AG04450 (cell line): ENCODE results near the gene TSPEAR. TPM values are rescaled to one million over a fixed set of nuclear protein-coding genes. Genes with fewer than 3 reads are reported as not detected.
"Not testable (repeated sequence)": the region's sequence is repeated elsewhere in the genome, so short reads cannot be mapped to it uniquely, and the experiment has no call there.

Experiments
- CTCF ChIA-PET: fragments of 300-600, 350-600 bp; formaldehyde crosslinking; extraction: SDS; loops from one replicate; lab custom pipeline; 2022; ENCODE audit warnings: antibody characterized with exemption, inconsistent platforms; lab: Charles Lee
- POLR2A ChIA-PET: fragments of 350-600 bp; formaldehyde crosslinking; extraction: SDS; loops from one replicate; lab custom pipeline; 2021; ENCODE audit warnings: antibody characterized with exemption, inconsistent platforms; lab: Yijun Ruan, JAX
- DNase-seq: peaks from one replicate; pipeline ENCODE4 v3.0.0-alpha.2; 2011; ENCODE audit warnings: low read depth, low spot score
- H3K27ac ChIP-seq: one replicate; pipeline ENCODE4 v1.5.1; 2012; ENCODE audit warnings: low read depth, low read length, control low read depth
- H3K27me3 ChIP-seq: one replicate; pipeline ENCODE4 v1.6.0; 2012; ENCODE audit warnings: low read length; ENCODE audit not compliant: control insufficient read depth, insufficient read depth
- H3K4me3 ChIP-seq: 2 replicates; pipeline ENCODE4 v1.5.1; 2011; ENCODE audit warnings: mild to moderate bottlenecking, low read depth, low read length, control low read depth
- H3K9me3 ChIP-seq: 2 replicates; pipeline ENCODE4 v1.5.1; 2012; ENCODE audit warnings: low read length; ENCODE audit not compliant: control insufficient read depth, insufficient read depth
- polyA plus RNA-seq: library from polyadenylated mRNA; depleted of rRNA; stranded (reverse); fragments of >200 nt; gene quantifications from 2 replicates; pipeline ENCODE4 v1.2.3, GENCODE V29; 2011
- TF ChIP-seq, protein P1 (sequence below): IDR thresholded peaks from 2 replicates; pipeline ENCODE4 v1.5.1; 2011; ENCODE audit warnings: low read depth, low read length, control low read depth, inconsistent platforms

TSPEAR gene
- polyA plus RNA-seq, 1 experiment = not detected

DNA sequence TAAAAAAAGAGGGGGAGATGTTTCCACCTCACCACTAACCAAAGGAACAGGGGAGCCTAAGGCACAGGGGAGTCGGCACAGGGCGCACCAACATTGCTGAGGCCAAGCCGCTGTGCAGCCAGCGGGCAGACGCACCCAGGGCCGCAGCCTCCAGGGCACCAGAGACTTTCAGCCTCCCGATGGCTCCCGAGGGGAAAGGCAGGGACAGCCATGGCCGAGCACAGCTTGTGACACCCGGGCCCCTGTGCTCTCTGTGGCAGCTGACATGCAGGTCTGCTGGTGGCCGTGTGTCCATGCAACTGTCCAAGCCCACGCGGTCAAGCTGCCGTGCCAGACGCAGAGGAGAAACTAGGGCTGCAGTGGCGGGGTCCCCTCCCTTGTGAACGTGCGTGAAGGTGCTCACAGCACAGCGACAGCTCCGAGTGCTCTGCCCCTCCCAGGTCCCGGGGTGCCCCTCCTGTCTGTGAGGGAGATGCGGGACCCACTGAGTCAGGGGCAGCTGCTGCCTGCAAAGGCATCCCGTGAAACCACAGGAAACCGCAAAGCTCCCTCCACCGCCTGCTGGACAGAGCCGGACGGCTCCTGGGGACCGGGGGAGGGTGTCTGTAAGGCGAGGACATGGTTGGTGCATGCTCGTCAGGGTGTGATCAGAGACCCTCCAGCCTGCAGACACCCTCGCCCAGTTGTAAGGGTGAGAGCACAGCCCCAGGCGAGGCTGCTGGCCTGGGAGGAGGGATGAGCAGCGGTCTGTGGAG is 62.6 kb downstream of the TSPEAR start:
- POLR2A ChIA-PET = no interaction called here
- TF ChIP-seq, protein P1, sequence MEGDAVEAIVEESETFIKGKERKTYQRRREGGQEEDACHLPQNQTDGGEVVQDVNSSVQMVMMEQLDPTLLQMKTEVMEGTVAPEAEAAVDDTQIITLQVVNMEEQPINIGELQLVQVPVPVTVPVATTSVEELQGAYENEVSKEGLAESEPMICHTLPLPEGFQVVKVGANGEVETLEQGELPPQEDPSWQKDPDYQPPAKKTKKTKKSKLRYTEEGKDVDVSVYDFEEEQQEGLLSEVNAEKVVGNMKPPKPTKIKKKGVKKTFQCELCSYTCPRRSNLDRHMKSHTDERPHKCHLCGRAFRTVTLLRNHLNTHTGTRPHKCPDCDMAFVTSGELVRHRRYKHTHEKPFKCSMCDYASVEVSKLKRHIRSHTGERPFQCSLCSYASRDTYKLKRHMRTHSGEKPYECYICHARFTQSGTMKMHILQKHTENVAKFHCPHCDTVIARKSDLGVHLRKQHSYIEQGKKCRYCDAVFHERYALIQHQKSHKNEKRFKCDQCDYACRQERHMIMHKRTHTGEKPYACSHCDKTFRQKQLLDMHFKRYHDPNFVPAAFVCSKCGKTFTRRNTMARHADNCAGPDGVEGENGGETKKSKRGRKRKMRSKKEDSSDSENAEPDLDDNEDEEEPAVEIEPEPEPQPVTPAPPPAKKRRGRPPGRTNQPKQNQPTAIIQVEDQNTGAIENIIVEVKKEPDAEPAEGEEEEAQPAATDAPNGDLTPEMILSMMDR = no peak
- Histone ChIP-seq H3K4me3 (no peak overlapping the region), H3K27ac (no peak overlapping the region), H3K9me3 (peaks cover 58% of the 10 kb centered on the region), H3K27me3 (no peaks in the 10 kb centered on the region)
- CTCF ChIA-PET = no interaction called here
- DNase-seq = no peak

DNA sequence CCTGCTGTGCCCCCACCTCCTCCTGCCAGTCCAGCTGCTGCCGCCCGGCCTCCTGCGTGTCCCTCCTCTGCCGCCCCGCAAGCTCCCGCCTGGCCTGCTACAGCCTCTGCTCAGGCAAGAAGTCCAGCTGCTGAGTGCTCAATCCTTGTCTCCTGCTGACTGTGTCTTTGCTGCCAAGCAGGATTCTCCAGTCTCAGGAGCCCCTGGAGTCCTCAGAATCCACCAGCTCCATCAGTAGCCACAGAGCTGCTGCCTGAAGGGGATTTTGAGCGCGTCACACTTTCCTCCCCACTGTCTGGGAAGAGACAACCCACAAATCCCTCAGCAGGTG is 64.2 kb downstream of the TSPEAR start:
- H3K9me3 ChIP-seq = peaks cover 55% of the 10 kb centered on the region
- ChIA-PET POLR2A (no interaction called here), CTCF (no interaction called here)
- TF ChIP-seq, protein P1 = no peak
- no peak for DNase-seq
- H3K27ac ChIP-seq = no peak overlapping the region
- H3K4me3 ChIP-seq = no peak overlapping the region
- no peaks in the 10 kb centered on the region for H3K27me3 ChIP-seq

DNA sequence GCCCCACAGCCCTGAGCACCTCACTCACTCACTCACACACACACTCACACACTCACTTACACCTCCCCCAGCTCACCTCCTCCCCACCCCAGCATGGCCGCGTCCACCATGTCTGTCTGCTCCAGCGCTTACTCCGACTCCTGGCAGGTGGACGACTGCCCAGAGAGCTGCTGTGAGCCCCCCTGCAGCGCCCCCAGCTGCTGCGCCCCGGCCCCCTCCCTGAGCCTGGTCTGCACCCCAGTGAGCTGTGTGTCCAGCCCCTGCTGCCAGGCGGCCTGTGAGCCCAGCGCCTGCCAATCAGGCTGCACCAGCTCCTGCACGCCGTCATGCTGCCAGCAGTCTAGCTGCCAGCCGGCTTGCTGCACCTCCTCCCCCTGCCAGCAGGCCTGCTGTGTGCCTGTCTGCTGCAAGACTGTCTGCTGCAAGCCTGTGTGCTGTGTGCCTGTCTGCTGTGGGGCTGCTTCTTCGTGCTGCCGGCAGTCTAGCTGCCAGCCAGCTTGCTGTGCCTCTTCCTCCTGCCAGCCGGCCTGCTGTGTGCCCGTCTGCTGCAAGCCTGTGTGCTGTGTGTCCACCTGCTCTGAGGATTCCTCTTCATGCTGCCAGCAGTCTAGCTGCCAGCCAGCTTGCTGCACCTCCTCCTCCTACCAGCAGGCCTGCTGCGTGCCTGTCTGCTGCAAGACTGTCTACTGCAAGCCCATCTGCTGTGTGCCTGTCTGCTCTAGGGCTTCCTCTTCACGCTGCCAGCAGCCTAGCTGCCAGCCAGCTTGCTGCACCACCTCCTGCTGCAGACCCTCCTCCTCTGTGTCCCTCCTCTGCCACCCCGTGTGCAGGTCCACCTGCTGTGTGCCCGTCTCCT is 64.8 kb downstream of the TSPEAR start, which contains the start of gene KRTAP10-11:
TSS of gene KRTAP10-11 (plus strand) at position 49 of the 856 bp plus-strand sequence. CDS start at position 94, 45 bp downstream.
- CTCF ChIA-PET, H3K27ac ChIP-seq, H3K27me3 ChIP-seq, DNase-seq, POLR2A ChIA-PET, H3K4me3 ChIP-seq: not testable (repeated sequence)
- H3K9me3 ChIP-seq = peaks cover 55% of the 10 kb centered on the region

DNA sequence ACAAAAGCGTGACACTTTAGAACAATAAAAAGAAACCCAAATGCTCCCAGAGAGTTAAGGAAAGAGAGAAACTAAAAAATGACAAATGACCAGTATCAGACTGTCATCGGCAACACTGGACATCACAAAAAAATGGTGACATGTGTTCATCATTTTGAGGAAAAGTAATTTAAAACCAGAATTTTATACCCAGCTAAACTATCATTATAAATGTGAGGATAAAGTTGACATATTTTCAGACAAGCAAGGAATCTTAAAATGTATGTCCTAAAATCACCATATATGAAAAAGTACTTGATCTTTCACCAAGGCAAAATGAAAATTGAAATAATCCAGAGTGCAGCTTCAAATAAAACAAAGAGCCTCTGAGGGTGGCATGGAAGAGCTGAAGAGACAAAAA is 66.5 kb downstream of the TSPEAR start:
- no peak for DNase-seq
- TF ChIP-seq, protein P1 = no peak
- Histone ChIP-seq H3K27ac (no peak overlapping the region), H3K9me3 (peaks cover 43% of the 10 kb centered on the region), H3K4me3 (no peak overlapping the region), H3K27me3 (no peaks in the 10 kb centered on the region)
- ChIA-PET CTCF (no interaction called here), POLR2A (no interaction called here)

DNA sequence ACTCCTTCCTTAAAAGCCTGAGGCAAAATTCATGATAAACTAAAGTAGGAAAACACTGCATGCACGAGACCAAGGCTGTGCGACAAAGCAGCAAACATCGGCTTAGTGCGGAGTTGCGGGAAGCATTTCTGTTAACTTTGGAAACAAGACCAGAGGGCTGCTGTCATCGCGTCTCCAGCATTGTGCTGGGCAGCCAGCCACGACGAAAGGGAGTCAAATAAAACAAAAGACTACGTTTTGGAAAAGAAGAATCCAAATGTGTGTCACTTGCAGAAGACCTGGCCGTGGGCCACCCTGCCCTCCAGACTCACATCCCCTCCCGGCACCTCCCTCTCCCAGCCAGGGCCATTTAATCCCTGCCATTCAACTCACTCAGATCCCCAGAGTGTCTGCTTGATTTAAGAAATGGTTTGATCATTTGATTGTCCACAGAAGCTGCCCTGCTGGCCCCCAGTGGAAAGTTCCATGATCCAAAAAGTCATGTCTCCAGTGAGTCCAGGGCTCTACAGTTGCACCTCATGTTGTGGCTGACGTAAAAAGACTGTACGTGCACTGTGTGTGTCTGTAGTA is 67.5 kb downstream of the TSPEAR start:
- ChIA-PET CTCF (no interaction called here), POLR2A (no interaction called here)
- TF ChIP-seq, protein P1 = no peak
- no peaks in the 10 kb centered on the region for H3K27me3 ChIP-seq
- H3K4me3 ChIP-seq = no peak overlapping the region
- no peak overlapping the region for H3K27ac ChIP-seq
- no peak for DNase-seq
- peaks cover 41% of the 10 kb centered on the region for H3K9me3 ChIP-seq
